Kidney epithelial cell (primary cell): Measurements from ENCODE around the gene FDXR. TPM values are rescaled to one million over a fixed set of nuclear protein-coding genes. Genes with fewer than 3 reads are reported as not detected.

Experiments
- DNase-seq: peaks from one replicate; pipeline ENCODE4 v3.0.0-alpha.2; 2010; ENCODE audit warnings: low read depth
- H3K27me3 ChIP-seq: 2 replicates; pipeline ENCODE4 v1.6.0; 2011; ENCODE audit warnings: low read length; ENCODE audit not compliant: control insufficient read depth, insufficient read depth
- H3K36me3 ChIP-seq: 2 replicates; pipeline ENCODE4 v1.5.1; 2011; ENCODE audit warnings: low read length; ENCODE audit not compliant: control insufficient read depth, insufficient read depth
- H3K4me3 ChIP-seq: 2 replicates; pipeline ENCODE4 v1.5.1; 2011; ENCODE audit warnings: low read depth, mild to moderate bottlenecking, control low read depth, low read length
- CTCF ChIP-seq: IDR thresholded peaks from 2 replicates; pipeline ENCODE4 v1.5.1; 2011; ENCODE audit warnings: mild to moderate bottlenecking, moderate library complexity, low read length, control low read depth, inconsistent platforms; ENCODE audit not compliant: insufficient read depth, poor library complexity, severe bottlenecking
- total RNA-seq: library from RNA; depleted of rRNA; stranded (reverse); fragments of >200 nt; gene quantifications from 2 replicates; pipeline ENCODE4 v1.2.3, GENCODE V29; 2015

The FDXR gene
- total RNA-seq, 1 donor from 2014 or later = 34.0 TPM

DNA sequence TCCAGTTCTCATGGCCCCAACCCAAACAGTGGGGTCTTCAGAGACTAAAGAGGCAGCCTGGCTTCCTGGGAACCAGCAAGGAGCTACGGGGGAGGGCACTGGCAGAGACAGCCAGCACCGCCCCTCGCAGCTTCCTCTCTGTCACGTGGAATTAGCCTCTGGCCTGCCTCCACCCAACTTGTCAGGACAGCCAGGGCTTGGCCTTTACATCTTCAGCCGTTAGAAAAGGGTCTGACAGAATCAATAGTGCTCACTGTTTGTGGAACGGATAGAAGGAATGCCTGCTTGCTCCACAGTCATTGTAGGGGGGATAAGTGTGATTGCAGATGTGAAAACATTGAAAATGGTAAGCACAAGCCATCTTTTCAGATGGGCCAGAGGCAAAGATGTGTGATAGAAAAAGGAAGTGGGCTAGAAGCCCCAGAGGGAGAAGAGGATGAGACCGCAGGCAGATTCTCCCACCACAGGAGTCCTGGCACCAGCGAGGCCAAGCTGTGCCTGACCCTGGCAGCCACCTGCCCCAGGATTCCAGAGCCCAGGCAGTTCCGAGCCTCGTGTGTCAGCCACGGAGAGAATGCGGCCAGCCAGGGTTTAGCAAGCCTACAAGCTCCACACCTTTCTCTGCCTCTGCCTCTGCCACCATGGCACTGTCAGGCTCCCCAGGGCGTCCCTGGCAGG, 31.7 kb downstream of the FDXR start:
- Histone ChIP-seq H3K36me3 (no peaks in the 10 kb centered on the region), H3K4me3 (no peak overlapping the region), H3K27me3 (peaks cover 39% of the 10 kb centered on the region)
- TF ChIP-seq CTCF = no peak
- no peak for DNase-seq

DNA sequence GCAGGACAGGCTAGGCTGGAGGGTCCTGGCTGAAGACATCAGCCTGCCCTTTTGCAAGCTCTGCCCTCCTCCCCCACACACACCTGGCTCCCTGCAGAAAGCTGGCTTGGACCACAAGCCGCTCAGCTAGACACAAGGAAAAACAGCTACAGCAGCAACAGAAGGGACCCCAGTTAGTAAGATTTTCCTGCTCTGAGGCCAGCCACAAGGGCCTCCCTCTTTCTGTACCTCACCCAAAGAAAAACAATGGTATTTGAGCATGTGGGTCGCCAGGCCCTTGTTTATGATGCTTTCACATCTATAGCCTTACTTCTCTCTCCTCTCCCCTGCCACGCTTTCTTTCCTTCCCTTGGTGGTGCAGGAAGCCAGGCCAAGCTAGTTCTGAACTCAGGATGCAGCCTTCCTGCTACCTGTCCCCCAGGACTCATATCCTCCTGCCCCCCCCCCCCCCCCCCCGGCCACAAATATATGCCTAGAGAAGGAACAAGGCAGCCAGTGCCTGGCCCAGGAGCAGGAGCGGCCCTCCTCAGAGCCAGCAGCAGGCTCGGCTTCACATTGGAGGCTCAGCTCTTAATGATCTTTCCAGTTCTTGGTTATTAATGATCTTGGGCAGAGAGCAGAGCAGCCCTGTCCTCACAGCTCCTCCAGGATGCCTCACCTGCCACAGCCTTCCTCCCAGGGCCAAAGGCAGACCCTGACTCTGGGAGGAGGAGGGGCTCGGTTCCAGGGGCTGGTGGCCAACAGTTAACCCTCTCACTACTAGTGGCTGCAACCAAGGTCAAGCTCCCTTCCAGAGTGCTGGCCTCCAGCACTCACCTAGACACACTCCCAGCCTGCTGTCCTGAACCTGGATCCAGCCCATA, 32.6 kb downstream of the FDXR start:
- peaks cover 39% of the 10 kb centered on the region for H3K27me3 ChIP-seq
- TF ChIP-seq CTCF = no peak

DNA sequence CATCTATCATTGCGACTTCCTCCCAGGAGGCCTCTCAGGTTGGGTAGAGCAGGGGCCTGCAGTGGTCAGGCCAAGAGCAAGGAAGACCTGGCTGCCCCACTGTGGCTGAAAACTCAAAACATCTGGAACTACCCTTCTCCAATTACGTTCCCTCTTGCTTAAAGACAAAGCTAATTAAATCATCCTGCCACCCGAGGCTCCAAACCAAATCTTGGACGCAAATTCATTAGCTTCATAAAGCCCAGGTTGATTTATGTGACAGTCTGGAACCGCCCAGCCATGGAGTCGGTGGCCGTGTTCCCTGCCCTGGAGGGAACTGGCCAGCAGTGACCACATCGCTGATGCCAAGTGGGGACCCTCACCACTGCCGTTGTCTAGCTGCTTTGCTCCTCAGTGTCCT, 34.5 kb downstream of the FDXR start:
- no peak for TF ChIP-seq CTCF
- Histone ChIP-seq H3K36me3 (no peaks in the 10 kb centered on the region), H3K27me3 (peaks cover 28% of the 10 kb centered on the region), H3K4me3 (no peak overlapping the region)
- no peak for DNase-seq

More for the DNA sequence above, 32.6 kb downstream of the FDXR start:
- DNase-seq = no peak
- Histone ChIP-seq H3K4me3 (no peak overlapping the region), H3K36me3 (no peaks in the 10 kb centered on the region)

DNA sequence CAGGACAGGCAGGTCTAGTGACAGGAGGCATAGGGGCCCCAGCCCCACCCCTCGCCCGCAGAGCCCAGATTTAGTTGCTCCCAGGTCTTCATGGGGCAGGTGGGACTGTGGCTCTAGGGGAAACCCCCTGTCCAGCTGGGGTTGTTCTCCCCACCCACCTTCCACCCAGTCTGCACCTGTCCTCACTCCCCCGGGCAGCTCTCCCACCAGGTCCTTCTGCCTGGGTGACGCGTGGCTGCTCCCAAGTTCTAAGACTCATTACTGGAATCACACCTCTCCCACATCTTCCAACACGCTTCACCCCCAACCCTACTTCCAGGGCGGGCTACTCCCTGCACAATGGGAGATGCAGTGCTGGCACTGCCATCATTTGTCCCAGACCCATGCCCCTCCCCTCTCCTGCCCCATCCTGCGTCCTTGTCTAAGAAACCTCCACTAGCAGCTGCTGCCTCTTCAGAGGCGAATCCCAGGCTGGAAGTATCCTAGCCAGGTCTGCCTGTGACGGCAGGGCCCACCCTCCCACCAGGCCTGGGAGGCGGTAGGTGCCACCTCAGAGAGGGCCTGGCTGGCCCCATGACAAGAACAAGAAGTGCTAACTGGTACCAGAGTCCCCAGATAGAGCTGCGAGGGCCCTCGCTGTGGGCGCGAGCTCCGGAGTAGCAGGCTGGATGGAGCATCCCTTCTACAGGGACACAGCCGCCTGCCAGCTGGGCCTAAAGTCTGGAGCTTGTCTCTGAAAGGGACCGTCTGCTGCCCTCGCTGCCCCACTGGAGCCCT, 35.9 kb downstream of the FDXR start:
- Histone ChIP-seq H3K36me3 (no peaks in the 10 kb centered on the region), H3K27me3 (peaks cover 21% of the 10 kb centered on the region), H3K4me3 (no peak overlapping the region)
- TF ChIP-seq CTCF = no peak
- no peak for DNase-seq

- H3K4me3 ChIP-seq = no peak overlapping the region
- TF ChIP-seq CTCF = no peak
- no peaks in the 10 kb centered on the region for H3K36me3 ChIP-seq
- no peak for DNase-seq
- peaks cover 15% of the 10 kb centered on the region for H3K27me3 ChIP-seq
These were observed 36.6 kb downstream of the FDXR start for GRCh38 chr17:74836191-74836590.
